Esophagus squamous epithelium (tissue), 5 donors: Measurements from ENCODE around the gene KIAA0513. TPM values are rescaled to one million over a fixed set of nuclear protein-coding genes. Genes with fewer than 3 reads are reported as not detected.

Source experiments
- DNase-seq: peaks from one replicate; lab custom pipeline; 2025; lab: John Stamatoyannopoulos, UW
- H3K27ac ChIP-seq, 4 donors: fragments of 200-600 bp; sonication (generic); one replicate each; pipeline ENCODE4 v1.5.1; 2016 to 2019; ENCODE audit warnings: mild to moderate bottlenecking in 1 of 4
- H3K27me3 ChIP-seq, 4 donors: fragments of 200-600 bp; sonication (generic); 1 replicate in 3 of 4; 2 replicates in 1 of 4; pipeline versions ENCODE4 v1.5.1 to v1.6.0; 2017 to 2021; ENCODE audit warnings: antibody characterized with exemption in 1 of 4
- H3K36me3 ChIP-seq, 3 donors: fragments of 200-600 bp; sonication (generic); one replicate each; pipeline ENCODE4 v1.5.1; 2016 to 2019
- H3K4me1 ChIP-seq, 3 donors: fragments of 200-600 bp; sonication (generic); one replicate each; pipeline ENCODE4 v1.5.1; 2017 to 2019
- H3K4me3 ChIP-seq, 4 donors: fragments of 200-600 bp; sonication (generic); 1 replicate in 3 of 4; 2 replicates in 1 of 4; pipeline ENCODE4 v1.5.1; 2016 to 2019; ENCODE audit warnings: mild to moderate bottlenecking in 2 of 4, moderate library complexity in 1 of 4
- H3K9me3 ChIP-seq, 3 donors: fragments of 200-600 bp; sonication (generic); one replicate each; pipeline ENCODE4 v1.5.1; 2016 to 2019
- POLR2A ChIP-seq, 4 donors: fragments of 450-650 bp; IDR thresholded peaks; one replicate each; pipeline ENCODE4 v1.6.1; 2017; ENCODE audit warnings: antibody characterized with exemption in 4 of 4, mild to moderate bottlenecking in 4 of 4, moderate library complexity in 3 of 4
- WGBS, 2 donors: methylation state at CpG; one replicate each; pipeline ENCODE4 v1.1.5; 2018; 5-methylcytosine and 5-hydroxymethylcytosine counted together
- intact Hi-C: fragments of 100-400 bp; cut with DNase I; formaldehyde crosslinking; loops from one replicate; pipeline ENCODE4 v1.15.0; 2022
- total RNA-seq, 4 donors: library from RNA; depleted of rRNA; stranded (reverse); fragments of >200 nt; gene quantifications; one replicate each; pipeline ENCODE4 v1.1.0, GENCODE V29; 2016
- TF ChIP-seq, protein P1 (sequence below), 6 experiments: fragments of 450-650 bp in 4 of 6; fragments of 200-600 bp in 2 of 6; sonication (generic) in 2 of 6; IDR thresholded peaks; one replicate each; pipeline ENCODE4 v1.5.1; 2016 to 2019; ENCODE audit warnings: antibody characterized with exemption in 6 of 6, mild to moderate bottlenecking in 4 of 6, moderate library complexity in 4 of 6
- donor health status: DM: yes; HTN: yes; CAD: no.

KIAA0513 gene
- total RNA-seq, 4 donors from 2014 or later: 9.0 to 11.4 (median 9.7) TPM

DNA sequence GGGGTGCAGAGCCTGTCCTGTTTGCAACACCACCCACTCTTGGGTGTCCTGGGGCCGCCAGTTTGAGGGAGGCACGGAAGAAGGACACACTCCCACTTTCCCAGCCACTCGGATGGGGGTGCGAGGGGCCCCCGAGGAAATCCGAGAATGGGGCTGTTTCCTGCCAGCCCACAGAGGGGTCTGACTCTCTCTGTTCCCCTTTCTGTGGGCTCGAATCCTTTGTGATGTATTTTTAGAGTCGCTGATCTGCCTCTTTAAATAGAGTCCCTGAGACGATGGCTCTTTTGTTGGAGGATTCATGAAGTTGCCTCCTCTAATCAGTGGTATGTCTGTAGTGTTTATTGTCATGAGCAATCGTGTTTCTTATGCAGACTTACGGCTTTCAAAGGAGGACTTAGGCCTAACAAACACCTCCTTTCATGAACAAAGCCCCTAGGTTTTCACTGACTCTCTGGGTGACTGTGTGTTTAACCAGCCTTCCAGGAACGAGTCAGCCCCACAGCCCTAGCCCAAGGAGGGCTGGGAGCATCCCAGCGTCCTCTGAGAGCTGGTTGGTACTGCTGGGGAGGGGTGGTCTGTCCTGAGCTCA, 55.5 kb downstream of the KIAA0513 start:
- Histone ChIP-seq H3K4me1 (peaks cover 0 to 26% (median 8%) of the 10 kb centered on the region in 3 donors), H3K27me3 (no peaks in the 10 kb centered on the region), H3K36me3 (peaks cover 2 to 47% (median 5%) of the 10 kb centered on the region in 3 donors), H3K27ac (no peak overlapping the region), H3K4me3 (no peak overlapping the region), H3K9me3 (no peaks in the 10 kb centered on the region)
- 57 to 72% methylated on average over 7 to 10 of the region's 13 CpGs for WGBS, 2 donors
- no peak for DNase-seq
- TF ChIP-seq, protein P1, sequence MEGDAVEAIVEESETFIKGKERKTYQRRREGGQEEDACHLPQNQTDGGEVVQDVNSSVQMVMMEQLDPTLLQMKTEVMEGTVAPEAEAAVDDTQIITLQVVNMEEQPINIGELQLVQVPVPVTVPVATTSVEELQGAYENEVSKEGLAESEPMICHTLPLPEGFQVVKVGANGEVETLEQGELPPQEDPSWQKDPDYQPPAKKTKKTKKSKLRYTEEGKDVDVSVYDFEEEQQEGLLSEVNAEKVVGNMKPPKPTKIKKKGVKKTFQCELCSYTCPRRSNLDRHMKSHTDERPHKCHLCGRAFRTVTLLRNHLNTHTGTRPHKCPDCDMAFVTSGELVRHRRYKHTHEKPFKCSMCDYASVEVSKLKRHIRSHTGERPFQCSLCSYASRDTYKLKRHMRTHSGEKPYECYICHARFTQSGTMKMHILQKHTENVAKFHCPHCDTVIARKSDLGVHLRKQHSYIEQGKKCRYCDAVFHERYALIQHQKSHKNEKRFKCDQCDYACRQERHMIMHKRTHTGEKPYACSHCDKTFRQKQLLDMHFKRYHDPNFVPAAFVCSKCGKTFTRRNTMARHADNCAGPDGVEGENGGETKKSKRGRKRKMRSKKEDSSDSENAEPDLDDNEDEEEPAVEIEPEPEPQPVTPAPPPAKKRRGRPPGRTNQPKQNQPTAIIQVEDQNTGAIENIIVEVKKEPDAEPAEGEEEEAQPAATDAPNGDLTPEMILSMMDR (IDR thresholded peaks at IDR 0.05): no peak
- TF ChIP-seq POLR2A (IDR thresholded peaks at IDR 0.05): no peak
- intact Hi-C loops: loop anchor here (10.0 kb wide), 1 partner anchor 118 kb away; no protein-coding TSS in a partner anchor

DNA sequence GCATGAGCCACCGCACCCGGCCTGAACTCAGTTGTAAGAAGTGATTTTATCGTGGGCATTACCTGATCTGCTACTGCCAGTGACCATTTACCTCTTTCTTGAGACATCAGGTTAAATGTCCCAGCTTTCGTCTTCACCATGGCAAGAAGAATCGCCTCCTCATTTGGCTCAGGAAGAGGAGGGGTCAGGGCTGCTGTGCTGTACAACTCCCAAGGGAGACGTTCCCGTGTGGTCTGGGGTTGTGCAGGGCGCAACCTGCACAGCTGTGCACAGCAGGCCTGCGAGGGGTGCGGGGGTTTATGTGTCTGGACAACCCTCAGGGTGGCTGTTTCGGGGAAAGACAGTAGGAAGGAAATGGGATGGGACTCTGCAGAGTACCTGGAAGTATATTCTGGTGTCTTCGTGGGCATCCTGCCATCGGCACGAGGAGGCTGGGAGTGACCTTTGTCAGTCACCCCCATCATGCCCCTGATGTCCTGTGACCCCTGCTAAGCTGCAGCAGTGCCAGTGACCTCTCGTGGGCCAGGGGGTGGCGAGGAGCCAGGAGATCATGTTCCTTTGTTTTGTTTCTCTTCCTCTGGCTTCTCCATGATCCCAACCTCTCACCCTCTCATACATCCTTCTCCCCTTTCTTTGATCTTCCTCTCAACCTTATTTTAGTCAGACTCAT, 57.4 kb downstream of the KIAA0513 start:
- 68 to 81% methylated on average over 9 to 13 of the region's 16 CpGs for WGBS, 2 donors
- H3K4me3 ChIP-seq: no peak overlapping the region
- H3K4me1 ChIP-seq: peaks cover 7 to 40% (median 20%) of the 10 kb centered on the region in 3 donors
- H3K27ac ChIP-seq: no peak overlapping the region
- H3K27me3 ChIP-seq: no peaks in the 10 kb centered on the region
- TF ChIP-seq, protein P1 (IDR thresholded peaks at IDR 0.05): no peak
- no peak for TF ChIP-seq POLR2A (IDR thresholded peaks at IDR 0.05)
- intact Hi-C loops: loop anchor here (10.0 kb wide), 1 partner anchor 120 kb away; no protein-coding TSS in a partner anchor
- no peak for DNase-seq
- peaks cover 0 to 47% (median 0%) of the 10 kb centered on the region in 3 donors for H3K36me3 ChIP-seq
- no peaks in the 10 kb centered on the region for H3K9me3 ChIP-seq

DNA sequence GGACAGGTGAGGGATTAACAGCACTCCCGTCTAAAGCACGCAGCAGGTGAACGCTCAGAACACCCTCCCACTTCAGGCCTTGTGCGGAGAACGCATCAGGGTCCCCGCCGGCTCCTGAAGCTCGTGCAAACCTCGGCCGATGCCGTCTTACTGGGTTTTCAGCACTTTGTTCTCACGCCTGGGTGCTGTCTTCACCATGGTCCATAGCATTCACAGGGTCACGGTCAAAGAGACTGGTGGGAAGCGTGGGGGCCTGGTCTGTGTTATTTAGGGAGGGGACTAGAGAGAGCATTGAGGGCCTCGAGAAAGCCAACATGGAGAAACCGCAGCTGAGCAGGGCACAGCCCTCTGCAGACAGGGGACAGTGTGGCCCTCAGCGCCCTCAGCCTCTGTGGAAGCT, 58.1 kb downstream of the KIAA0513 start:
- 95 to 99% methylated on average over 4 to 12 of the region's 17 CpGs for WGBS, 2 donors
- no peaks in the 10 kb centered on the region for H3K9me3 ChIP-seq
- no peak for DNase-seq
- no peak overlapping the region for H3K27ac ChIP-seq
- peaks cover 0 to 48% (median 0%) of the 10 kb centered on the region in 3 donors for H3K36me3 ChIP-seq
- TF ChIP-seq, protein P1 (IDR thresholded peaks at IDR 0.05): no peak
- TF ChIP-seq POLR2A (IDR thresholded peaks at IDR 0.05): no peak
- no peak overlapping the region for H3K4me3 ChIP-seq
- intact Hi-C loops: loop anchor here (10.0 kb wide), 1 partner anchor 121 kb away; no protein-coding TSS in a partner anchor
- peaks cover 7 to 47% (median 21%) of the 10 kb centered on the region in 3 donors for H3K4me1 ChIP-seq
- H3K27me3 ChIP-seq: no peaks in the 10 kb centered on the region

DNA sequence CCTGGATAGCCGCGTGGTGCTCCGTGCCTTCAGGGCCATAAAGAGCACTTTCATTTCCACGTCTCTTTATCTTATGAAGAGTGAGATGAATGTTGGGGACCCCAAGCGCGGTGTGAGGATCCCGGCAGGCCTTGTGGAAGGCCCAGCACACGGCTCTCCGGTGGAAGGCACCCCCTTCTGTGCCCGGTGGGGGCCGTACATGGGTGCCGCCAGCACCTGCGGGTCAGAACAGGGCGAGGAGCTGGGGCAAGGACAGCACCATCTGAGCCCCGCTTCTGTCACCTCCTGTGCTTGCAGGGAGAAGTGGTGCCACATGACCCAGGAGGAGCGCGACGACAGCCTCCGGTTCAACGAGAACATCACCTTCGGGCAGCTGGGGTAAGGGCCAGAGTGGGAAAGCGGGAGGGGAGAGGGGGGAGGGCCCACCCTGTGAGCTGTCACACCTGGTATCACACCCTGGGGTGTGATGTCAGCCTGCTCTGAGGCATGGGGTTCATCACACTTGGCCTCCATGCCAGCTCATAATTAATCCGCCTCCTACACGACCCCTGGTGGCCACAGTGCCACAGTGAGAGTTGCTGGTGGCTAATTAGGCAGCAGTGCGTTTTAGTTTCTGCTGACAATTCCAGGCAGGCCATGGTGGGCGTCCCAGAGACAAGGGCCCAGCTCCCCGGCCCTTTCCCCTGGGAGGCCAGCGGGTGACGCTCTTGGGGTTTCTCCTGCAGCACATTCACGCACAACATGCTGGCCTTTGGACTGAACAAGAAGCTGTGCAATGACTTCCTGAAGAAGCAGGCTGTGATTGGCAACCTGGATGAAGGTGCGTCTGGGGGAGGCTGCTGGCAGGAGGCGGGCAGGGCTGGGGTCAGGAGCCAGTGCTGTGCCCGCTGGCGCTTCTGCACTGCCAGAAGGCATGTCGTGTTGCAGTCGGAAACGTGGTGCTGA, 59.0 kb downstream of the KIAA0513 start:
- intact Hi-C loops: loop anchor here (10.0 kb wide), 1 partner anchor 122 kb away; no protein-coding TSS in a partner anchor
- 30 to 46% methylated on average over 7 to 9 of the region's 37 CpGs for WGBS, 2 donors
- no peak for DNase-seq
- Histone ChIP-seq H3K4me1 (peaks cover 7 to 50% (median 21%) of the 10 kb centered on the region in 3 donors), H3K36me3 (peaks cover 0 to 39% (median 0%) of the 10 kb centered on the region in 3 donors), H3K9me3 (no peaks in the 10 kb centered on the region), H3K27me3 (no peaks in the 10 kb centered on the region), H3K4me3 (no peak overlapping the region), H3K27ac (peak overlapping the region in 1 of 4 donors; percentile 1)
- TF ChIP-seq POLR2A (IDR thresholded peaks at IDR 0.05): no peak
- TF ChIP-seq, protein P1 (IDR thresholded peaks at IDR 0.05): peak; percentile 72 to 94 (median 80)
